Activated effector memory CD4-positive, alpha-beta T cell treated with Interleukin-2 at 50 U/mL for 16 hours (primary cell): Measurements from ENCODE around the gene QRFP.

ENCODE experiments used
- DNase-seq: peaks from one replicate; pipeline ENCODE4 v3.0.0-alpha.2; 2020

QRFP gene, protein sequence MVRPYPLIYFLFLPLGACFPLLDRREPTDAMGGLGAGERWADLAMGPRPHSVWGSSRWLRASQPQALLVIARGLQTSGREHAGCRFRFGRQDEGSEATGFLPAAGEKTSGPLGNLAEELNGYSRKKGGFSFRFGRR

DNA sequence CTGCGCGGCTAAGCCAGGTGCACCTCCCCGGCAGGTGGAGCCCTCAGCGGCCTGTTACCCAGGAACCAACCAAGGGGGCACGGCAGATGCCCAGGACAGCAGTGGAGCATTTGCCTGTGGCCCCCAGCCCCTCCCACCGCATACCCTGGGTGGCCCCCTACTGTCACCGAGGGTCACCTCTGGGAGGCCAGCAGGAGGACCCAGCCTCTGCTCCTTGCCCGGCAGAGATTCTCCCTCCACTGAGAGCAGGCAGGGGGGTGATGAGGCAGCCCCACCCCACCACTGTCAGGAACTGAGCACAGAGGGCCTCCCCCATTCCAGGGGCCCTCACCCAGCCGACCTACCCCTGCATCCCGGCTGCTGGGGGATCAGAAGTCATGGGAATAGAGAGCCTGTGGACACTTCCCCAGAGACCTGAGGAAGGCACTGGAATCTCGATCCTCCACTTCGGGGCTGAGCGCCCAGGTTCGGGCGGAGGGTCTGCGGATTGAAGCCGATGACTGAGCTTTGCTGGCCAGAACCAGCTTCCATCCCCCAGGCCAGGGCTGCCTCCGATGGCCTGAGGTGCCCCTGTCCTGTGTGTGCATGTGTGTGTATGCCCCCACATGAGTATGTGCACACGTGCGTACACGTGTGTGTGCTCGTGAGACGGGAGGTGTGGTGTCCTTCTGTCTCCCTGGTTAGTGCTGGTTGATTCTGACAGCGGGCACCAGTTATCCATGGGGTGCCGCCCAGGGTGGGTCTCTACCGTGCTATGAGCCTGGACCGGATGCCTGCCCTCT, at the start of gene QRFP:
Gene QRFP, minus strand, starts transcription at position 580 of the 782 bp plus-strand sequence. CDS start 2,974 bp downstream, outside the sequence.
- no peak for DNase-seq

DNA sequence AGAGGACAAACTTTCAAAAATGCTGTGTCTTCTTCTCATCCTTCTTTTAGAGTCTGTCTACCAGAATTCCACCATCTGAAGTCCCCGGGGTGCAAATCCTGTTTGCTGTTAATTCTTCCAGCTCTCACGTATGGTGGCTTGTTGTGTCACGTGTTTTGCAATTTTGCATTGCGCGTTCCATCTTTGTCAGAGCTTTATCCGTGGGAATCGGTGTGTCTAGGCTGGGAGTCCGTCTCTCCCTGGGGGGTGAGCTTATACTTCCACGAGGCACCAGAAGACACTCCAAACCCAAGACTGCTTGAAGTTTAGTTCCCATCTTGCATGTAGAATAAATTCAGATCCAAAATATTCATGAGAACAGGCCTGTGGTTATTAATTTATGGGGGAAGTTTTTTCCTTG, 48.6 kb upstream of the QRFP start:
- DNase-seq = no peak

DNA sequence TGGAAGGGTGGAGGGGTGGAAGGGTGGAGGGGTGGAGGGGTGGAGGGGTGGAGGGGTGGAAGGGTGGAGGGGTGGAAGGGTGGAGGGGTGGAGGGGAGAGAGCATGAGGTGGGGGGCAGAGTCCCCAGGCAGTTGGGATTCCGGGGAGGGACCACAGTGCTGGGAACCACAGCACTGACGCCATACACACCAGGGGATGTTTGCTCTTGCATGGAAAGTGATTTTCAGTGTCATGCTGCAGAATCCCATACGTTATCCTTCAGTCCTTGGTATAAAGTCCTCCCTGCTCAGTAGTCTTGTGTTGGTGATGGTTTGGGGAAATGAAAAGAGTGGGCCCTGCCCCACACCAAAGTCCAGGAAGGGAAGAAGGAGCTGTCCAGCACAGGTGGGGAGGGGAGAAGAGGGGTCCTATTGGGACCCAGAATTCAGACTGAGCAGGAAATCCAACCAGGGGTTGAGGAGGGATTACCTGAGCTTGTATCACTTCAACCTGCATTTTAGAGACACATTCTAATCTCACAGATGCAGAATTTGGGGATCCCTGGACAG, 48.0 kb upstream of the QRFP start:
- no peak for DNase-seq

DNA sequence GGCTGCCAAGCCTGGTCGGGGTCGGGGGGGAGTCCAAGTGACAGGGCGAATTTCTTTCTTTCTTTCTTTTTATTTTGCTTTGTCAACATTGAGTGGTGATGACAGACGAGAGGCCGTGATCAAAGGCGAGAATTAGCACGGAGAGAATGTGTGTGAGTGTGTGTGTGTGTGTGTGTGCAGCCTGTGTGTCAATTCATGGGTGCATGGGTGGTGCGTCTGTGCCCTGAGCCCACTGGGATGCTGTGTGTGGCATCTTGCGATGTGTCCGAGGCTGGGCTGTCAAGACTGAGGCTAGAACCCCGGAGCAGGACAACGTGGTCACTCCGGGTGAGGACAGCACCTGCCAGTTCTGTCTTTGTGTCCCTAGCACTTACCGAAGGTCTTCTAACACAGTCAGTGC, 47.2 kb upstream of the QRFP start:
- DNase-seq = no peak

DNA sequence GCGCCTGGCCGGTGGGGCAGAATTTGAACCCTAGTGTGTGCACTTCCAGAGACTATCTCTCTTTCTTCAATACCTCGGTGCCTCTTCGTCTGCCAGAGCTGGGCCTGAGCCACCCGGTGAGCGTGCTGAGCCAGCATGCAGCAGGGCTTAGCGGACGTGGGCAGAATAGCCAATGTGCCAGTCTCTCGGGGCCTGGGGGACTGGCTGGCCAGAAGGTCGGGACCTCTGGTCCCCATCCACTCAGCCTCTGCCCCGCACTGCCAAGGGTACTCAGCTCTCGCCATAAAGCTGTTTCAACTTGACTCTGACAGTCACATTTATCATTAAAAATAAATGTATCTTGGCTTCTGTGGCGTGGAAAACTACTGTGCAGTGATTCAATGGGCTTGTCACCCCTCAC, 46.6 kb upstream of the QRFP start:
- no peak for DNase-seq

DNA sequence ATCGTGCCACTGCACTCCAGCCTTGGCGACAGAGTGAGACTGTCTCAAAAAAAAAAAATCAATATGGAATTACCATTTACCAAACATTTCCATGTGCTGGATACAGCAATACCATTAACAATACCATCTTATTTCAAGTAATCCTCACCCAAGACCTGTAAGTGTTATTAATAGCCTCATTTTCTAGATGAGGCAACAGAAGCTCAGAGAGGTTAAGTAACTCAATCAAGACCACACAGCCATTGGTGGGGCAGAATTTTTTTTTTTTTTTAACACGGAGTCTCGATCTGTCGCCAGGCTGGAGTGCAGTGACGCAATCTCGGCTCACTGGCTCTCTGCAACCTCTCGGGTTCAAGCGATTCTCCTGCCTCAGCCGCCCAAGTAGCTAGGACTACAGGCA, 46.1 kb upstream of the QRFP start:
- DNase-seq = no peak

DNA sequence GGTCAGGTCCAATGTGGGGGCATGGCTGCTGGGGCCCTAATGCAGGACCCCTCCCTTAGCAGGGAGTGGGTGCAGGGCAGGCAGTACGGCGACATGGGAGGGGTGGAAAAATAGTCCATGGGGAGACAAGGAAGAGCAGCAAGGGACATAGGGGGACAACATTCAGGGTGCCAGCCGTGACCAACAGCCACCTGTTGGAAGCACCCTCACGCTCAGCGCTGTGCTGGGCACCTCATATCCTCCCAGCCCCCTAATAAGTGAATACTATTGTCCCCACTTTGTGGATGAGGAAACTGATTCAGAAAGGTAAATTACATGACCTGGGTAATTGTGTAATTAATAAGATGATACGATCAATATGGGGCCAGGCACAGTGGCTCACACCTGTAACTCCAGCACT, 45.5 kb upstream of the QRFP start:
- DNase-seq = no peak

DNA sequence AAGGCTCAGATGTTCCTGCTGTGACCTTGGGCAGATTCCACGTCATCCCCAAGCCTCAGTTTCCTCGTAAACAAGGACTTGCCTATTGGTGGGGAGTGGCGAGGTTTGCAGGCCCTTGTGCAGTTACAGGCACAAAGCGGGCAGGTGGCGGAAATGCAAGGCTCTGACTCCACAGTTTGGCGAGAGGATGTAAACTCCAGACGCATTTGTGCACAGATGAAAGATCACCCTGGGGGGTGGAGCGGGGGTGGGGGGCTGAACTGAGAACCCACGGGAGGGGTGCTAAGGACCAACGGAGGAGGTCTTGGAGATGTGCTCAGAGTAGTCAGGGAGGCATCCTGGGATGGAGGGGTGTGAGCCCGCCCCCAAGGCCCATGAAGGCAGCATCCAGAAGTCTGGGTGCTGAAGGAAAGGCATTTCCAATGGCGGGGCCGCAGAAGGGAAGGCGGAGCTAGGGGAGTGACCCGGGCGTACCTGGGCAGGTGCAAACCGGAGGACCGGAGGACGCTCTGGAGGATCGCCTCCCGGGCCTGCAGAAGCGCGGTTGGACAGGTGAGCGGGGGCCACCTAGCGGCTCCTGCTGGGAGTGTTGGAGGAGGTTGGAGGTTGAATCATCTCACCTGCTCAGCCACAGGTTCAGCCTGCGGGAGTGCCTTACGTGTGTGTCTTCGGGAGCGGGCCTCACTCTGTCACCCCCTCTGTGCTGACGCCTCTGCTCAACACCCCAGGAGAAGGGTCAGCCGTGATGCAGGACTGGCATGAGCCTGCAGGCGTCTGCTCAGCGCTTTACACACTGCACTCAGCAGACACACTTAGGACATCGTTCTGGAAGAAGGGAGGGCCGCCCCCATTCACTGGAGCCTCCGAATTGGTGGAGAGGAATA, 44.3 kb upstream of the QRFP start:
- DNase-seq = peak; percentile 64

DNA sequence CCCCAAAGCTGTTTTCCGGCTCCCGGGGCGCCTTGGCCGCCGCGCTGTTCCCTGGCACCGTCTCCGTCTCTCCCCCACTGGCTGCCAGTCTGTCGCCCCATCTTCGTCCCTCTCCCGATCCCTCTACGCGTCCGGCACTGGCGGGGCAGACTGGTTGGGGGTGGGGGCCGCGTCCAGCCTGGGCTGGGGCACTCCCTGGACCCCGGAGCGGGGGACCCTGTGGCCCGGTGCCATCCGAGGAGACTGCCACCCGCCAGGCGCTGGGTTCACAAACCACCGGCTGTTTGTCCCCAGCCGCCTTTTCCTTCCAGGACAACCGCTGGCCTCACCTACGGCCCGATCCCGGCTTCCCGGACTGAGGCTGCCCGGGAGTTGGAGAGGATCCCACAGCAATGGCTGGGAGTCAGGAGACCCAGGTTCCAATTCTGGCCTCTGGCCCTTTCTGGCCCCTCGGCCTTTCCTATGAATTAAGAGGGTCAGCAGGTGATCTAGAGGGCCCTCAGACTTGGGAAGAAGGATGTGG, 43.5 kb upstream of the QRFP start:
- DNase-seq = no peak

DNA sequence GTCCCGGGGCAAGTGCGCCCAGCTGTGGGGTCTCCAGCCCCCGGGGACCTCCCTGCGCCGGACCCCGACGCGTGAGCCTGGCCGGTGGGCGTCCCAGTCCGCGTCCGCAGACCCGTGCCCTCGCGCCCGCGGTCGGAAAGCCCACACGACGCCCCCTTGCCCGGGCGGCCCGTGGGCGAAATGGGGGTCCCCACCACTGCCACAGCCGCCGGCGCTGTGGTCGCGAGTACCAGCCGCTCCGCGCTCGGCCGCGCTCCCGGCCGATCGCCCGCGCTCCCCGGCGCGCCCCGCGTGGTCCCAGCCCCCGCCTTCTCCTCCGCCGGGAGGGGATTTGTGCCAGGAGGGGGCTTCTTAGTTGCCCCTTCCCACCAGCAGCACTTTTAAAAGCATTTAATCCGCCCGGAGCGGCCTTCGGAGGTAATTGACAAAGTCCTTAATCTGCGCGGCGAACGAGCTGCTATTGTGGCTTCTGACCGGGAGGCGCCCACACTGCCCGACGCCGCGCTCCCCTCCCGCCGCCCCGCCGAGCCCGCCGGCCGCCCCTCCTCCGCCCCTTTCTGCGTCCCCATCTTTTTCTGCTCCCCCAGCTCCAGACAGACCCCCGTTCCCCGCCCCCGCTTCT, 42.9 kb upstream of the QRFP start:
- no peak for DNase-seq

DNA sequence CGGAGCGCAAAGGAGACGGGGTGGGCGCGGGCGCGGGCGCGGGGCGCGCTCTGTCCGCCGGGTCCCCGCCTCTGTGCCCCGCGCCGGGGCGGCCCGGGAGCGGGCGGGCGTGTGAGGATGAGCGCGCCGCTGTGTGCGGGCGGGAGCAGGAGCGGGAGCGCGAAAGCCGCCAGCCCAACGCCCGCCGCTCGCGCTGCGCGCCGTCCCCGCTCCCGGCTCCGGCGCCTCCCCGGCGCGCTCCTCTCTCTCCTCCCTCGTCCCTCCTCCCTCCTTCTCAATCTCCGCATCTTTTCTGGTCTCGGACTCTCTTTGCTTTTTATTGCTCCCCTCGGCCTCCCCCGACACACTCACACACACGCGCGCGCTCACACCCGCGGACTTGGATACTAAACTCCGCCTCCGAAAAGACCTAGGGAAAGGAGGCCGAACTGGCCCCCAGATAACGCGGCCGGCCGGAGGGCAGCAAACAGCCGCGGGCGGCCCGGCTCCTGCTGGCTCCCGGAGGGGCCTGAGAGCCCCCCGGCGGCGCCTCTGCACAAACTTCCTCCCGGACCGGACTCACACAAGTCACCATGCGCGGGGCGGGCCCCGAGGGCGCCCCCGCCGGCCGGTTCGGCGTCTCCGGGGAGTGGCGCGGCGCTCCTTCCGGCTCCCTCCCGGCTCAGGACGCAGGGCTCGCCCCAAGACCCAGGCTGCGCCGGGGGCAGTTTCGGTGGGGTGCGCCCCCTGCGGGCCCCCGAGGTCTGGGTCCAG, 42.2 kb upstream of the QRFP start, which contains the start of gene FIBCD1:
Gene FIBCD1, minus strand, starts transcription at position 596 of the 753 bp plus-strand sequence. CDS start 640 bp downstream, outside the sequence.
- no peak for DNase-seq

DNA sequence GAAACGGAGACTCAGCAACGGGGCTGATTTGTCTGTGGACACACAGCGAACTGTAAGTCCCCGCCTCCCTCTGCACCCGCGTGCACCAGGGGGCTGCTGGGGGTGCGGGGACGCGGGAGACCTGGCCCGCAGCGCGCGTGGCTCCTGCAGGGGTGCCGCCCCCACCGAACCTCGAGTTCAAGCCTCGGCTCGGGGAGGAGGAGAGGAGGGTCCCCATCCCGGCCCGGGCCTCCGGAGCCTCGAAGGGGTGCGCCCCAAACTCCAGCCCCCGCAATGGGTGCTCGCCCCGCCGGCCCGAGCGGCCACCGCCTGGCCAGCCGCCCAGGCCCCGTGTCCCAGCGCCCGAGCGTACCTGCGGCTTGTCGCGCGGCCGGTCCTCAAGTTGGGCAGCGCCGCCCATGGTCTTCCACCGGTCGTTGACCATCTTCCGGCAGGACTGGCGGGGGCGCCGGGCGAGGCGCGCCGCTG, 41.6 kb upstream of the QRFP start:
- no peak for DNase-seq

DNA sequence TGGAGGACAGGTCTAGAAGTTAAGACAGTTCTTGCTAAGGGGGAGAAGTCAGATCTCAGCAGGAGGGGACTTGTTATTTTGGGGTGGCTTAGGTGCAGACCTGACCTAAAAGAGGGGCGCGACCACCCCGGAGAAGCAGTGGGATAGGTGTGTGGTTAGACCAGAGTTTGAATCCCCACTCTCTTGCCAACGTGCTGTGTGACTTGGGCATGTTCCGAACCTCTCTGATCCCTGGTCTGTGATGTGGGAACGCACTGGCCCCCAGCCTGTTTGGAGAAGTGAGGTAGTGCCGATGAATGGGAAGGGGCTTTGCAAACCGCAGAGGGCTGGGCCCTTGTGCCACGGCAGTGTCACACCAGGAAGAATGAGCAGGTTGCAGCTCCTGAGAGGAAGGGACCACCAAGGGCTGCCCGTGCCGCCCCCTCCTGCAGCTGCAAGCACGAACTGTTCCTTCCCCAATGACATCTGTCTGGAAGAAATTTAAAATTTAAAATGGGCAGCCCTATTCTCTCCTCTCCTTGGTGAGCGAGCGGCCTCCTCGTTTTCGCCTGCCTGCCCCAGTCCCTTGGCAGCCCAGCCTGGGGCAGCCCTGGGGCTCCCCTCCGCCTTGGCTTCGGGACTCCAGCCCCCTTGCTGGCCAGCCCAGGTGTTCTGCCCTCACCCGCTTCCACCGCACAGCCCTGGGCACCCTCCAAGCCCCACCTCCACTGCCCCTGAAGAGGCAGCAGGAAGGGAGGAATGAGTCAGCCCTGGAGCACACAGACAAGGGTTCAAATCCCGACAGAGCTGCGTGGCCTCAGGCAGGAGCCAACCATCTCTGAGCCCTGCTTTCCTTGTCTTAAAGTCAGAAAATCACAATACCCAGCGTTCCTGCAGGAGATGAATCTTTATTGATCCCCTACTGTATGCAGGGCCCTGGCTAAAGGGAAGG, 40.8 kb upstream of the QRFP start:
- DNase-seq = no peak

DNA sequence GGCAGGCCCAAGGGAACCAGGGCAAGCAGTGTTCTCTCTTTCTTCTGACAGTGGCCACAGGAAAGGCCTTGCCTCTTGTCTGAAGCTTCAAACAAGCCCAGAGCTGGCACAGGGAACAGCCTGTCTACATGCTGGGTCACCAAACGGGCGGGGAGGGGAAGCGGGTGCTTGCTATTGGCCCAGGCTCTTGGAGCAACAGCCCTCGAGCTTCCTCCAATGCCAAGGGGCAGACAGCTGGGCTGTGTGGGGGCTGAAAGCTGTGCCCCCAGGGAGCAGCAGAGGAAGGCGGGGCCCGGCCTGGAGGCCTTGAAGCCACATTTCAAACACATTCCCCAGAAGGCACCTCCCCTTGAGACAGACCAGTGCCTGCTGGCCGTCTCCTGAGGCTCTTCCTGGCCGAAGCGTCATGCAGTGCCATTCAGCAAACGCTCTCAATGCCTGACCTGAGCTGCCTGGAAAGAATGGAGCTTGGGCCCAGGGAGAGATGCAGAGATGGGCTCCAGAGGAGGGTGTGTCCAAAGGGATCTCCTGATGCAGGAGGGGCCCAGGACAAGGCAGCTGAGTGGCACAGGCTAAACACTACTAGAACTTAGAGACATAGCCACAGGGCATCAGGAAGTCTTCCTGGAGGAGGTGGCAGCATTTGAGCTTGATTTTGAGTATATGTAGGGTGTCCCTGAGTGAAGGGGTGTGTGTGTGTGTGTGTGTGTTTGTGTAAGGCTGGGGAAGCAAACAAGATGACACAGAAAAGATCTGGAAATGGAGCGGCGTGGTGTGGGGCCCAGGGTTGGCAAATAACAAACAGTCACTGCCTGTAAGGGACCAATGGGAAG, 39.9 kb upstream of the QRFP start:
- DNase-seq = no peak

DNA sequence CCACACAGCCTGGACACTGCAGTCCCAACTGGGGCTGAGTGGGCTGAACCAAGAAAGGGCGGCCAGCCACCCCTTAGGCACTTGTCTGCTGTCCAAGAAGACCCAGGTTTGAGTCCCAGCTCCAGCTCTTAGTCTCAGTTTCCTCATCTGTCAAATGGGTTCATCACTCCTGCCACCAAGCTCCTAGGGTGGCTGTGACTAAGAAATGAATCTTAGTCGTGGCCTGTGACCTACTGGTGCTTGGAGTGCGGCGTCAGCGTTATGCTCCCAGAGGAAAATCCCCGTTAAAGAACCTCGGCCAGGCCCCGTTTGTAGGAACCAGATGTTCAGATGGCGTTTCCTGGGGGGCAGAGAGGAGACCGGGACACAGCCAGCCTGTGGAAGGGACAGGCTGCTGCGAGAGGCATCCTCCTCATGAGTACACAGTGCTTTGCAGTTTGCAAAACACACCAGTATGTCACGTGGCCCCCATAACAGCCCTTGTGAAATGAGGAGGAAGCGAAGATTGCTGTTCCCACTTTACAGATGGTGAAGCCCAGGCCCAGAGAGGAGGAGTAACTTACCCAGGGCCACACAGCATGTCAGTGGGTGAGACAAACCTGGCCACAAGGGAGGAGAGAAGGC, 39.1 kb upstream of the QRFP start:
- DNase-seq = no peak

DNA sequence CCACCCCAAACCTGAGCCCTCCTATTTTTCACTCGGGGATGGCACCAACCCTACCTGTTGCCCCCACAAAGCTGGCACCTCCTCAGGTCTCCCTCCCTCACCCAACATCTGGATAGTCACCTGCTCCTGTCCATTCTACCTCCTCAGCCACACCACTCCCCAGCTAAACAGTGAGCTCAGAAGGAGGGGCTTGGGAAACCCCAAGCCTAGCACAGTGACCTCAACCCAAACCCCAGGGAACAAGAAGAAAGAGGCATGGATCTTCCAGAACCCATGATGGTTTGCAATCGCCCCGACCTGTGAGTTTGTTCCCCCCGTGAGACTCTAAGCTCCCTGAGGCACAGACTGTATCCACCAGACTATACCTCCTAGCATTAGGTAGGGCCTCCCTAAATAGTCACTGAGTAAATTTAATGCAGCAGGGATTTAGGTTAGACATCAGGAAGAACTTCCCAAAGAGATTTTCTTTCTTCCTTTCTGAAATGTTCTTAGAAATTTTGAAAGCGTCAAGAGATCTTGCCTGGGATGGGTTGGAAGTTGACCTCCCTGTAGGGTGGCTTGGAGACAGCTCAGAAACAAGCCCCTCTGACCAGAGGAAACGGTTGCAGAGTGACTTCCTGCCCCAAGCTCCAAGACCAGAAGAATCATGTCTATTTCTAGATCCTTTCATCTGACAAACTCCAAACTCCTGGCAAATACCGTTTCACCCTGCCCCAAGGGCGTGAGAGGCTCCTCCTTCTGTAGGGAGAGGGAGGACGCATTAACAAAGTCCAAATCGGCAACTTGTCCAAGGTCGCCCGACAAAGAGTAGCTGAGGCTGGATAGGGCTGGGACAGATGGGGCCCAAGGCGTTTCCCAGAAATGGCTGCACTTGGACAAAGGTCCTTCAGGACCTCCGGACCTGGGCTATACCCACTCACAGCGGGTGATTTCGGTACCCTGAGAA, 38.4 kb upstream of the QRFP start:
- DNase-seq = no peak

DNA sequence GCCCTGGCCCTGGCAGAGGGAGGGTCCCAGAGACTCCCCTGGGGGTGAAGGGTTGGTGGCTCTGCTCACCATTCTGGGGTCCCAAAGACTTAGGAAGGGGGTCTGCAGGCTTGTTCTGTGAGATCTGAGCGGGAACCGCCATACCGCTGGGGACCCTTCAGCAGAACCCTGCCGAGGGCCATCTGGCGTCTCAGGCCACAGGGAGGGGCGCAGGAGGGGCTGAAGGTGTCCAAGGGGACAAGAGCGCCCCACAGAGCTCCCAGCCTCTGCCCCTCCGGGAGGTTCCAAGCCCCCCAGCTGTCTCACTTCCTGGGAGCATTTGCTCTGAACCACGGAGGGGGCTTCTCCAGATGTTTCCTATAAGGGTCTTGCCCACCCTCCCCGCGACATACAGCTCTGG, 37.6 kb upstream of the QRFP start:
- DNase-seq = no peak
